ENCODE data around the gene UBE2D4.

UBE2D4 gene

GRCh38 chr7:43944286-43944685 is 18.1 kb downstream of the UBE2D4 start:
- no CpG with 5 or more reads among the region's 4 CpGs for WGBS (ENCODE audit: extremely low coverage, insufficient coverage, insufficient read length)
- no peaks in the 10 kb centered on the region for H3K4me1 ChIP-seq (ENCODE audit: control insufficient read depth in 1 of 2, insufficient read depth in 2 of 2, low read length in 2 of 2)
- H4K8ac ChIP-seq (ENCODE audit: low read depth, low read length), result no peak overlapping the region

GRCh38 chr7:43952028-43952427 is 25.8 kb downstream of the UBE2D4 start:
- whole genome bisulfite sequencing (ENCODE audit: extremely low coverage, insufficient coverage, insufficient read length), result no CpG with 5 or more reads among the region's 3 CpGs
- Histone ChIP-seq H3K4ac (ENCODE audit: low read depth, low read length) (no peak overlapping the region), H3K23ac (ENCODE audit: low read length) (no peak overlapping the region), H3K4me2 (ENCODE audit: low read length) (no peak overlapping the region), H2BK120ac (ENCODE audit: insufficient read depth, low read length, poor library complexity) (no peak overlapping the region), H4K91ac (ENCODE audit: low read depth, low read length) (no peak overlapping the region), H3K36me3 (ENCODE audit: control insufficient read depth in 1 of 2, insufficient read depth in 2 of 2, low read length in 2 of 2) (no peaks in the 10 kb centered on the region), H2AFZ (ENCODE audit: insufficient read depth, low read length, poor library complexity) (no peak overlapping the region), H3K9me3 (ENCODE audit: insufficient read depth, low read depth, low read length) (no peaks in the 10 kb centered on the region), H3K79me1 (ENCODE audit: low read length) (no peaks in the 10 kb centered on the region), H2BK5ac (ENCODE audit: low read depth, low read length, poor library complexity) (no peak overlapping the region), H3K79me2 (ENCODE audit: control insufficient read depth, insufficient read depth, low read length, poor library complexity) (no peaks in the 10 kb centered on the region), H3K4me3 (ENCODE audit: low read depth, low read length) (no peak overlapping the region), H3K27ac (ENCODE audit: low read depth, low read length) (no peak overlapping the region), H3K18ac (ENCODE audit: low read length) (no peak overlapping the region), H2AK5ac (ENCODE audit: low read length) (no peak overlapping the region), H4K12ac (ENCODE audit: low read depth, low read length) (no peak overlapping the region), H2BK12ac (ENCODE audit: low read length) (no peak overlapping the region), H3K9ac (ENCODE audit: low read length) (no peak overlapping the region), H4K8ac (ENCODE audit: low read depth, low read length) (no peak overlapping the region), H3K4me1 (ENCODE audit: control insufficient read depth in 1 of 2, insufficient read depth in 2 of 2, low read length in 2 of 2) (no peaks in the 10 kb centered on the region), H3K27me3 (ENCODE audit: insufficient read depth, low read length) (no peaks in the 10 kb centered on the region), H3K14ac (ENCODE audit: low read length) (no peak overlapping the region)
- DNase-seq, result no peak

More at GRCh38 chr7:43944286-43944685, 18.1 kb downstream of the UBE2D4 start:
- Histone ChIP-seq H2BK120ac (ENCODE audit: insufficient read depth, low read length, poor library complexity) (no peak overlapping the region), H3K9me3 (ENCODE audit: insufficient read depth, low read depth, low read length) (no peaks in the 10 kb centered on the region), H3K9ac (ENCODE audit: low read length) (no peak overlapping the region), H3K79me2 (ENCODE audit: control insufficient read depth, insufficient read depth, low read length, poor library complexity) (no peaks in the 10 kb centered on the region), H2AK5ac (ENCODE audit: low read length) (no peak overlapping the region), H2BK5ac (ENCODE audit: low read depth, low read length, poor library complexity) (no peak overlapping the region), H3K79me1 (ENCODE audit: low read length) (no peaks in the 10 kb centered on the region), H4K91ac (ENCODE audit: low read depth, low read length) (no peak overlapping the region), H3K27me3 (ENCODE audit: insufficient read depth, low read length) (no peaks in the 10 kb centered on the region), H3K4me2 (ENCODE audit: low read length) (no peak overlapping the region), H4K12ac (ENCODE audit: low read depth, low read length) (no peak overlapping the region), H2AFZ (ENCODE audit: insufficient read depth, low read length, poor library complexity) (no peak overlapping the region), H3K4ac (ENCODE audit: low read depth, low read length) (no peak overlapping the region), H3K14ac (ENCODE audit: low read length) (no peak overlapping the region), H2BK12ac (ENCODE audit: low read length) (no peak overlapping the region), H3K36me3 (ENCODE audit: control insufficient read depth in 1 of 2, insufficient read depth in 2 of 2, low read length in 2 of 2) (no peaks in the 10 kb centered on the region), H3K18ac (ENCODE audit: low read length) (no peak overlapping the region), H3K27ac (ENCODE audit: low read depth, low read length) (no peak overlapping the region), H3K4me3 (ENCODE audit: low read depth, low read length) (no peak overlapping the region), H3K23ac (ENCODE audit: low read length) (no peak overlapping the region)
- no peak for DNase-seq

GRCh38 chr7:43953071-43953470 is 26.8 kb downstream of the UBE2D4 start:
- Histone ChIP-seq H3K18ac (ENCODE audit: low read length) (no peak overlapping the region), H4K91ac (ENCODE audit: low read depth, low read length) (no peak overlapping the region), H3K4ac (ENCODE audit: low read depth, low read length) (no peak overlapping the region), H2AK5ac (ENCODE audit: low read length) (no peak overlapping the region), H3K9ac (ENCODE audit: low read length) (peak overlapping the region; percentile 65), H3K27me3 (ENCODE audit: insufficient read depth, low read length) (no peaks in the 10 kb centered on the region), H3K14ac (ENCODE audit: low read length) (no peak overlapping the region), H4K8ac (ENCODE audit: low read depth, low read length) (no peak overlapping the region), H3K4me3 (ENCODE audit: low read depth, low read length) (no peak overlapping the region), H3K36me3 (ENCODE audit: control insufficient read depth in 1 of 2, insufficient read depth in 2 of 2, low read length in 2 of 2) (no peaks in the 10 kb centered on the region), H3K4me1 (ENCODE audit: control insufficient read depth in 1 of 2, insufficient read depth in 2 of 2, low read length in 2 of 2) (no peaks in the 10 kb centered on the region), H2BK5ac (ENCODE audit: low read depth, low read length, poor library complexity) (no peak overlapping the region), H2AFZ (ENCODE audit: insufficient read depth, low read length, poor library complexity) (no peak overlapping the region), H3K9me3 (ENCODE audit: insufficient read depth, low read depth, low read length) (no peaks in the 10 kb centered on the region), H2BK12ac (ENCODE audit: low read length) (no peak overlapping the region), H3K79me2 (ENCODE audit: control insufficient read depth, insufficient read depth, low read length, poor library complexity) (no peaks in the 10 kb centered on the region), H3K23ac (ENCODE audit: low read length) (no peak overlapping the region), H2BK120ac (ENCODE audit: insufficient read depth, low read length, poor library complexity) (no peak overlapping the region), H3K4me2 (ENCODE audit: low read length) (no peak overlapping the region), H3K79me1 (ENCODE audit: low read length) (no peaks in the 10 kb centered on the region), H4K12ac (ENCODE audit: low read depth, low read length) (no peak overlapping the region), H3K27ac (ENCODE audit: low read depth, low read length) (no peak overlapping the region)
- no CpG with 5 or more reads among the region's 5 CpGs for WGBS (ENCODE audit: extremely low coverage, insufficient coverage, insufficient read length)
- DNase-seq, result no peak

DNA sequence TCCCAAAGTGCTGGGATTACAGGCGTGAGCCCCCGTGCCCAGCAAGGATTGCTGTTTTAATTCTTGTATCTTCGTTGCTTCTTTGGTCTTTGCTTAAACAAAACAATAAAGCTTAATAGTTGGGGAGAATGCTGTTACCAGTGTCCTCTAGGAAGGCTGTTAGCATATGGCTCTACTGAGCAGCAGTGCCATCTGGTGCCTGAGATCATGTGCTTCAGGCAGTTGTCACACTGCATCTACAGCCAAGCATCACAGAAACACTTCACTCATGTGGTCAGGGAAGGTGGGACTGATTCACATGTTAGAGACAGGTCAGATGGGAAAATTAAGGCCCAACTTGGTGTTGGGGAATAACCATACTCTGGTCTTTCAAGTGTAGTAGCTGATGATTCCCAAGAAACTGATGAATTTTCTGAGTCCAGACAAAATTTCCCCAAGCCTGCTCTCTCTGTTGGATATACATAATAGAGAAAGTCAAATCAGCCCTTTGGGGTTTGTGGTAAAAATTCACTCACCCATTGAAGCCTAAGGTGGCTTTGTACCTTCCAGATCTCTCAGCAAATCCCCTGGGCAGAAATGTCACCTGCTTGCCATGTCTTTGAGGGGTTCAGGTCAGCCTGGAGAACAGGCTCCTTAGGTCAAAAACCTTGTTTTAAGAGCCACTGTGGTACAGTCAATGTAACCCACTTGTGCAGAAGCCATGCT is 28.4 kb downstream of the UBE2D4 start:
- H2BK5ac ChIP-seq (ENCODE audit: low read depth, low read length, poor library complexity), result no peak overlapping the region
- DNase-seq, result peak; percentile 26 to 55
- H4K12ac ChIP-seq (ENCODE audit: low read depth, low read length), result no peak overlapping the region
- no peaks in the 10 kb centered on the region for H3K79me1 ChIP-seq (ENCODE audit: low read length)
- H2AK5ac ChIP-seq (ENCODE audit: low read length), result no peak overlapping the region
- no peak overlapping the region for H4K91ac ChIP-seq (ENCODE audit: low read depth, low read length)
- H2AFZ ChIP-seq (ENCODE audit: insufficient read depth, low read length, poor library complexity), result no peak overlapping the region
- H3K79me2 ChIP-seq (ENCODE audit: control insufficient read depth, insufficient read depth, low read length, poor library complexity), result no peaks in the 10 kb centered on the region
- H3K23ac ChIP-seq (ENCODE audit: low read length), result no peak overlapping the region
- H4K8ac ChIP-seq (ENCODE audit: low read depth, low read length), result no peak overlapping the region
- no peak overlapping the region for H3K4ac ChIP-seq (ENCODE audit: low read depth, low read length)
- H3K27ac ChIP-seq (ENCODE audit: low read depth, low read length), result no peak overlapping the region
- H3K27me3 ChIP-seq (ENCODE audit: insufficient read depth, low read length), result no peaks in the 10 kb centered on the region
- H2BK12ac ChIP-seq (ENCODE audit: low read length), result no peak overlapping the region
- H3K9ac ChIP-seq (ENCODE audit: low read length), result no peak overlapping the region
- no peak overlapping the region for H2BK120ac ChIP-seq (ENCODE audit: insufficient read depth, low read length, poor library complexity)
- no peak overlapping the region for H3K4me2 ChIP-seq (ENCODE audit: low read length)
- no peaks in the 10 kb centered on the region for H3K36me3 ChIP-seq (ENCODE audit: control insufficient read depth in 1 of 2, insufficient read depth in 2 of 2, low read length in 2 of 2)
- no peaks in the 10 kb centered on the region for H3K9me3 ChIP-seq (ENCODE audit: insufficient read depth, low read depth, low read length)
- H3K18ac ChIP-seq (ENCODE audit: low read length), result no peak overlapping the region
- no peaks in the 10 kb centered on the region for H3K4me1 ChIP-seq (ENCODE audit: control insufficient read depth in 1 of 2, insufficient read depth in 2 of 2, low read length in 2 of 2)
- no peak overlapping the region for H3K4me3 ChIP-seq (ENCODE audit: low read depth, low read length)
- no CpG with 5 or more reads among the region's 3 CpGs for WGBS (ENCODE audit: extremely low coverage, insufficient coverage, insufficient read length)
- no peak overlapping the region for H3K14ac ChIP-seq (ENCODE audit: low read length)

Data from trophoblast cell (in vitro differentiated cells and primary cell).